Dermis microvascular lymphatic vessel endothelial cell (primary cell): ENCODE data around the gene OLFML2A. TPM values are rescaled to one million over a fixed set of nuclear protein-coding genes. Genes with fewer than 3 reads are reported as not detected.
"Not testable (repeated sequence)": the region's sequence is repeated elsewhere in the genome, so short reads cannot be mapped to it uniquely, and the experiment has no call there.

ENCODE experiments used
- DNase-seq, 2 donors: peaks; one replicate each; pipeline versions ENCODE4 v3.0.0 to v3.0.0-alpha.2; 2010; ENCODE audit warnings: low read depth in 2 of 2
- total RNA-seq: library from RNA; depleted of rRNA; stranded (reverse); fragments of >200 nt; gene quantifications from 2 replicates; pipeline ENCODE4 v1.2.1, GENCODE V29; 2014

The OLFML2A gene
- total RNA-seq, 1 donor from 2014 or later, result 1.9 TPM

DNA sequence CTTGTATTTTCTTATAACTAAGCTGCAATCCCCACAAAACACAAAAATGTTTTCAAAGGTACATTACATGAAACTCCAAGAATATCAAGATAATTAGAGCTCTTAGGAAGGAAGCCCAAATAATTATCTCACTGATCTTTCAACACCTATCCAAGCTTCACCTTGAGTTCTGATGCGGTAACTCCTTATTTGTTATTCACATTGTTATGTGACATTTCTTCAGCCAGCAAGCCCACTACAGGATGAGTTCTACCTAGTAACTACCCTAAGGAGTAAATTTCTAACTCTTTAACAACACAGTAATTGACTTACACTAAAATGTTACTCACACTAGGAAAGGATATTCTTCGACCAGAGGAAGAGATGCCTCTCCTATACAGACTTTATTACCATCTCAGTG, 15.7 kb upstream of the OLFML2A start:
- DNase-seq, result no peak

DNA sequence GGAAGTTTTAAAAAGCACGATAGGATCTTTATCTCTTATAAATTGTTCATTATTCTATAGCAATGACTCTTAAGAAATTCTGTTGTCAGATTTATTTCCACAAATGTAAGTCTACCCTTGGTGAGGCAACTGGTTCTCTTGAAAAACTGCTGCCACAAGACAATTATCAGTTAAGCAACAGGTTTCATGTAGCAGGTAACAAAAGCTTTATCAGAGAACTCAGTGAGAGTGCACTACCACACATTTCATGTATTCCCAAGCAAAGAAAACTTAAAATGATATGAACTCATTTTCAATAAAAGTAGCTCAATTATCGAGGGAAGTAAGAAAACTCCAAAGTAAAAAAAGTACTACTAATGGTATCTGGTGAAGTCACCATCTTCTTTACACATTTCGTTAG, 15.2 kb upstream of the OLFML2A start:
- no peak for DNase-seq

DNA sequence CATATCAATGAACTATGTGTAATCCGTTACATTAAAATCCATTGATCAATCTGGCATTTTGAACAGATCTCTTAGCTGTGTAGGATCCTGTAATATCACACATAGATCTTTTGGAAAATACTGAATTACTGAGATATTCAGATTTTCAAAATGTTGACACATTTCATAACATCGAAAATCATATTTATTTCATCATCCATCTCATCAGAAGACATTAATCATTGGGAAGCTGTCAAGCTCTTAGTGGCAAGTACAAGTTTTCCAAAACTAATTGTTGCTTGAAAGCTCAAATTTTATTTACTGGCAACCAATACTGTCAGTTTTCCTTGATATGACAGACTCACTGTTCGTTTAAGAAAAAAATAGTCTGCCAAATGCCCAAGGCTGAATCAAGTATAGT, 14.3 kb upstream of the OLFML2A start:
- no peak for DNase-seq

- peak in 1 of 2 donors; percentile 37 for DNase-seq
Observed at GRCh38 chr9:124764774-124765438, 12.0 kb upstream of the OLFML2A start.

- DNase-seq, result no peak
Observed at GRCh38 chr9:124765439-124765835, 11.5 kb upstream of the OLFML2A start.

GRCh38 chr9:124766326-124766725, 10.6 kb upstream of the OLFML2A start:
- DNase-seq, result no peak

- DNase-seq, result no peak
Observed at GRCh38 chr9:124766815-124767554, 9.9 kb upstream of the OLFML2A start.

GRCh38 chr9:124767821-124768220, 9.1 kb upstream of the OLFML2A start:
- DNase-seq, result no peak

DNA sequence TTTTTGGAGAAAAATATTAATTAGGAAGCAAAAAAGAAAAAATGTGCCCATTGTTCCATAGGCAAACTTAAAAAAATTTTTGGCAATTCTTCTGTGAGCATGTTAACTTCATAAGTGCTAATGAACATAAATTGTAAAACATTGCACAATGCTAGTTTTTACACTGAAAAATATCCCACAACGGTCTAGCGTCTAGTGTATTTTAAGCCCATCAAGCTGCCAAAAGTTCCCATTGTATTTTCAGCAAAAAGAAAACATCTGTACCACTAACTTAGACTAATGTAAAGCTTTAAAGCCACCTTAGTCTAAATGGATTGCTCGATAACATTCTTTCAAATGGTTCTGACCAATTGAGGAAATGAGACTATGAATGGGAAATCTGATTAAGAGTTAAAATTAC, 8.6 kb upstream of the OLFML2A start:
- DNase-seq, result no peak

- DNase-seq, result no peak
Observed at GRCh38 chr9:124768750-124769548, 8.0 kb upstream of the OLFML2A start.

DNA sequence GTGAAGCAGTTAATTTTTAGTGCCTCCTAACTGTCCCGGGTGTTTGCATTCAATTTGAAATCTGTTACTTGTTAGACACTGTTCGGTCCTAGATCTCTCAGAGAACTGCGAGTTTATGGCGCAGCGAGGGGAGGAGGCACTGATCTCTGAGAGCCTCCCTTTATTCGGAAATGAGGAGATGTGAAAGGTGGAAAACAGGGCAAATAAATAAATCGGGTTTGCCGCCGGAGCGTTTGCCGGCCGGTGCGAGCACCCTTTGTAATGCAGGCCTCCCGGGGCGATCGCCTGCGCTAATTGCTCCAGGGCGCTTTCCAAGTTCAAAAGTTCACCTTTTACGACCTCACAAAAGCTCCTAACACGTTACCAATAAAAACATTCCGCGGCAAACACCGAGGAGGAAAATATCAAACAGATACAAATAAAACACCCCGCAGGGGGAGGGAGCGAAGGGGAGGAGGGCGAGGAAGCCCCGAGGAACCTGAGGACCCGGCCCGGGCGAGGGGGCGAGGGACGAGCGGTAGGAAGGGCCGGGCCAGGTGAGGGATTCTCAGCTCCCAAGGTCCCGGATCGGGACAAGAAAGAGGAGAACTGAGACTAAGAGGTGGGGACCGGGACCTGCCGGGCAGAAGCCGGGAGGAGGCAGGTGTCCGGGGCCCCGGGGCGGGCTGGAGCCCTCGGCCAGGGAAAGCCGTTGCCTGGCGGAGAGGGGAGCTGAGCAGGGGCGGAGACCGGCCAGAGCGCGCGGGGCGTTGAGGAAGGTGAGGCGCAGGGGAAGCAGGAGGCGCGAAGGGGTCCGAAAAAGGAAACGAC, 7.2 kb upstream of the OLFML2A start:
- DNase-seq, result no peak

DNA sequence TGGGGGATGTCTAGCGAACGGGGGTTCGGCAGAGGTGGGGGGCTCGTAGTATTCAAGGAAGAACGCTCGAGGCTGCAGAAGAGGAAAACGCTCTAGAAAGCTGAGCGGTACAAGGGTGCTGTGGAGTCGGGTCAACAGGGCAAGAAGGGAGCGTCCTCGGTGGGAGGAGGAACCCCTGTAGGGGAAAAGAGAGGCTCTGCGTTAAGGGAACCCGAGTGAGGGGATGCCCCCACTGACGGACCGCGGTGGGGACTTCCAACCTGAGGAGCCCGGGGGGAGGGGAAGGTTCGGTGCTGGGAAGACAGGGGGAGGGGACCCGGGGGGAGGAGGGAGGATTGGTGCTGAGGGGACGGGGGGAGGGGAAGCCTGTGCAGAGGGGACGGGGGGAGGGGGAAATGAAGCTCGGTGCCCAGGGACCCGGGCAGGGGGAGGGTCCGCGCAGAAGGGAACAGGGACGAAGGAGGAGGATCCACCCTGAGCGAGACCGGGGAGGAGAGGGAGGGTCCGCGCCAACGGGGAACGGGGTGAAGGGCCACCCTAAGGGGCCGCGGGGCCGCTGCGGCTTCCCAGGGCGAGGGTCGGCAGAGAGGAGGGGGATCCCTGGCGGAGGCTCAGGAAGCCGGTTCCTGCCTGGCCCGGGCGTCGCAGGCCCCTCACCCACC, 6.4 kb upstream of the OLFML2A start:
- no peak for DNase-seq

GRCh38 chr9:124771021-124771866, 5.7 kb upstream of the OLFML2A start, which contains the start of gene NR6A1:
Gene NR6A1 (minus strand): TSS chr9:124771311.
- DNase-seq, result peak; percentile 93 to 96

DNA sequence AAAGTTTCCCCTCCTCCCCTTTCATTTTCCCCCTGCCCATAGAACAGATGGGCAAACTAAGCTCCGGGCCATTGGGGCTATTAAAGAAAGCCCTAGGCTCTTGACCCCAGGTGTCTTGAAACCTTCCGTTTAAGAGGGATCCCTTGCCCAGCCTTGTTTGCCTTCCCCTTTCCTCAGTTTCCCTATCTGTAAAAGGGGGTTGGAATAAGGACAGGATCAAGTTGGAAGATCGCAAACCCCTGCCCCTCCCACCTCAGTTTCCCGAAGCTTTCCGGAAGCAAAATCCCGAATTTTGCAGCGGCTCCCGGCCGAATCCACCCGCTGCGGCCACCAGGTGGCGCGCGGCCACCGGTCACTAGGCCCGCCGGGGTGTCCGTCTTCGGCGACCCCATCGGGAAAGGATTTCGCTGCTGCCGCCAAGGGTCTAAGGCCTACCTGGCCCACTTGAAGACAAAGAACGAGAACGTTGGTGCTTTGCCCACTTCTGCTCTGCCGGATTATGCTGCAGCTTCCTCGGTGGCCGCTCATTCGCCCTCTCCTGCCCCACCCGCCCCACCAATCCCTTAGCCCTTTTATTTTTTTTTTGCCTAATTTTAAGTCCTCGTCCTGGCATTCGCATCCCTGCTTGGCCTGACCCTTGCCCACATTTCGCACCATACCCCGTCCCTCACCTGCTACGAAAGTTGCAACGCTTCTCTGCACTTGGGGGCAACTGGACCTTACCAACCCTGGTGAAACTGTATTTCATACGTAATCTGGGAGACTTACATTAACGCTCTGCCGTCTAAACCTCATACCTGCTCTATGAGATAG, 4.9 kb upstream of the OLFML2A start:
- peak; percentile 52 to 68 for DNase-seq

DNA sequence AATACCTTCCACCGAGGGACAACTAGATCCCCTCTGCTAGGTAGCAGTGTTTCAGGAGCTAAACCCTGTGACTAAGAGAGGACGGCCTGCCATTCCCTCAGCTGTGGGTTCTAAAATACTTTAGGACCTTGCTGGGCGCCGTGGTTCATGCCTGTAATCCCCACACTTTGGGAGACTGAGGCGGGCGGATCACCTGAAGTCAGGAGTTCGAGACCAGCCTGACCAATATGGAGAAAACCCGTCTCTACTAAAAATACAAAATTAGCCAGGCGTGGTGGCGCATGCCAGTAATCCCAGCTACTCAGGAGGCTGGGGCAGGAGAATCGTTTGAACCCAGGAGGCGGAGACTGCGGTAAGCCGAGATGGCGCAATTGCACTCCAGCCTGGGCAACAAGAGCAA, 4.1 kb upstream of the OLFML2A start:
- DNase-seq, result not testable (repeated sequence)

DNA sequence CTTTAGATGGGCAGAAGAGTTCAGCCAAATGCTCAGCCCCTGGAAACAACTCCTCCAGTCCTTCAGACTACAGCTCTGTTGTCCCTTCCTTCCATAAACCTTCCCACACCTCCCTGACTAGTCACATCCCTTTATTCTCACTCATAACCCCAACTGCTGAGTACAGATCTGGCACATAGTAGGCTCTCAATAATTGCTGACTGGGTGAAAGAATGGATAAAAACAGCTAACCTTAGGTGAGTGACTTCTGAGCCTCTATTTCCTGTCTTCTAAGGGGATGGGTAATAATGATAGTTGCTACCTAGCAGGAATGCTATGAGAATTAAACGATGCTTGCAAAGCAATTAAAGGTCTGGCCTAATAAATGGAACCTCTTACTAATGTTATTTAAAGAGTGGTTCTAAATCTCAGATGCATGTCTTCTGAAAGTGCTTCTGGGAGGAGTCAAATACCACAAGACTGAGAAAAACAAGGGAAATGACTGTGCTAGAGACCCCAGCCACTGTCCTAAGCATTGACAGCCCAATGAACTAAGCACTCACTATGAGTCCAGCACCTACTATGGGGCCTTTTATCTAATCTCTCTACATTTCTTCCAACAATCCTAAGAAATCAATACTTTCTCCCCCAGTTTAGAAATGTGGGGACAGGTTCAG, 3.3 kb upstream of the OLFML2A start:
- no peak for DNase-seq

- DNase-seq, result peak; percentile 66 to 79
Observed at GRCh38 chr9:124774129-124774978, 2.6 kb upstream of the OLFML2A start.

DNA sequence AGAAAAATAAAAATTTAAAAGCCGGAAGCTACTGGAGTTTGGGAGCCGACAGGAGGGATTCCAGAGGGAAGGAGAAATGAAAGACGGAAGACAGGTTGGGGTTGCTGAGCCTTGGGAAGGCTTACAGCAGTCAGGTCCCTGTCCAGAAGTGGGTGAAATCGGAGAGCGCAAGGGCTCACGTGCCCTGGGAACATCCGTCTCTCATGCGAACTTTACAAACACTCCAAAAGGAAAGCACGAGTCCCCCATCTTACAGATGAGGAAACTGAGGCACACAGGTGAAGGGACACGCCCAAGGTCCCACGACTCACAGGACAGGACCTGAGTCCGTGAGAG, 347 bp upstream of the OLFML2A start:
- no peak for DNase-seq
